ENCODE data around the gene CORO6.

The CORO6 gene

DNA sequence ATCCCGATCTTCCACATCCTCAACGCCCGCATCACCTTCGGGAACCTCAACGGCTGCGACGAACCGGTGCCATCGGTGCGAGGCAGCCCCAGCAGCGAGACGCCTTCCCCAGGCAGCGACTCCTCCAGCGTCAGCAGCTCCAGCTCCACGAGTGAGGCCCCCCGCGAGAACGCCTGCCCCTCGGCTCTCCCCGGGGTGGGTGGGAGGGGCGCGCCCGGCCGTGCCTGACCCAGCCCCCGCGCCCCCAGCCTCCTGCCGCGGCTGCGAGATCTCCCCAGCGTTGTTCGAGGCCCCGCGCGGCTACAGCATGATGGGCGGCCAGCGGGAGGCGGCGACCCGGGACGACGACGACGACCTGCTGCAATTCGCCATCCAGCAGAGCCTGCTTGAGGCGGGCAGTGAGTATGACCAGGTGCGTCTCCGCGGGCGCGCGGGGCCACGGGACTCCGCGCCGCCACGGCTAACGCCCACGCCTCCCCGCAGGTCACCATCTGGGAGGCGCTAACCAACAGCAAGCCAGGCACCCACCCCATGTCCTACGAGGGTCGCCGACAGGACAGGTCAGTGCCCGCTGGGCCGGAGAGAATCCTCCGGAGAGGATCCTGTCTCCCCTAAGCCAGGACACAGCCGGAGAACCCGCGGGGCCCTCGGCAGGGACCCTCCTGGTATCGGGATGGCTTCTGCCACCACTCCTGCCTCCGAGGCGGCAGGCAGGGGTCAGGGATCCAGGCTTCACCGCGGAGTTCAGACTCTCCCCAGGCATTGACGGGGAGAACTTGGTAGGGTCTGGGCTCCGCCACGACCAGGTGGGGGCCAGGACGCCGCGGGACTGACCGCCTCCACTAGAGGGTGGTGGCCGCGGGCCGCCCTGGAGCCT, 10.1 kb downstream of the CORO6 start:
- DNase-seq (ENCODE audit: low read depth): no peak

DNA sequence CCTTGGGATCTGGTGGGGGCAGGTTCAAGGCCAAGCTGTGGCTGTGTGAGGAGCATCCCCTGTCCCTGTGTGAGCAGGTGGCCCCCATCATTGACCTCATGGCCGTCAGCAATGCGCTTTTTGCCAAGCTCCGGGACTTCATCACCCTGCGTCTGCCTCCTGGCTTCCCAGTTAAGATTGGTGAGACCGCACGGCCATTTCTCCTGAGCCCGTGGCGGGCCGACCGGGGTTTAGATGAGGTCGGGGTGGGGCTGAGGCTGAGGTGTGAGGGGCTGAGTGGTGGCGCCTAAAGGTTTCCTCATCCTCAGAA, 10.7 kb downstream of the CORO6 start:
- no peak for DNase-seq (ENCODE audit: low read depth)

DNA sequence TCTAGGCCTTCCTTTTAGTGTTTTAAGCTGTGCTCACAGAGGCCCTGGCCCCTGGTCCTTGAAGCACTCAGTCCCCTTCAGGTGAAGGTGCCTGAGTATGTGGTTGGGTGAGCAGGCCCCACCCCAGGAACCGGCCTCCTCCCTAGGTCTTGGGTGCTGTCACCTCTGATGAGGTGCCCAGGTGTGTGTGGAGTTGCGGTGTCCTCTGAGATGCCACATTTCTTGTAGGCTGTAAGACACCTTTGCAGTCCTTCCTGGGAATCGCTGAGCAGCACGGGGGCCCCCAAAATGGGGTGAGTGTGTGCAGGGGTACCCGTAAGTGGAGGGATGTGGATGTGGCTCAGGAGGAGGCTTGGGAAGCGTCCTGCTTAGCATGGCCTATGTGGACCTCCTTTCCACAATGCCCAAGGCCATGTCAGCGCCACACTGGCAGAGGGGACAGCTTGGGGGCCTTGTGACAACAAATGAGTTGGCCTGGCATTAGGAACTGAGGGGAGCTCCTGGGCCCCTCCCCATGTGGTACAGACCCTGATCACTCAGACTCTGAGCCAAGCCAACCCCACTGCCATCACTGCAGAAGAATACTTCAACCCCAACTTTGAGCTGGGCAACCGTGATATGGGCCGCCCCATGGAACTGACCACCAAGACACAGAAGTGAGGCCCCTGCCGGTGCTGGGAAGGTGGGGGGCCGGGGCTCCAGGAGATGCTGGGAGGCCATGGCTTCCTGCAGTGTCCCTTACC, 11.2 kb downstream of the CORO6 start:
- no peak for DNase-seq (ENCODE audit: low read depth)

DNA sequence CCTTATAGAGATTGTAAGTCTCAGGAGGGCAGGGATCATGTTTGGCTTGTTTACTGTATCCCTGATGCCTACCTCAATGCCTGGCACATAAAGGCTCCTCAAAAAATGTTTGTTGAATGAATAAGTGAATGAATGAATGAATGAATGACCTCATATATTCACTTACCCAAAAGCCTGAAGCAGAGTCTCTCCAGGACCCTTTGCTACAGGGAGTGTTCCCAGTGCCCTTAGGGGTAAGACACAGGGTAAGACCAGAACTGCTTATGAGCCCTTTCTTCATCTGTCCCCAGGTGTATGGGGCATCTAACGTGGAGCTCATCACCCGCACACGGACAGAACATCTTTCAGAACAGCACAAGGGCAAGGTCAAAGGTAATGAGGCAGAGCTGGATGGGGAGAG, 12.3 kb downstream of the CORO6 start:
- DNase-seq (ENCODE audit: low read depth): no peak

DNA sequence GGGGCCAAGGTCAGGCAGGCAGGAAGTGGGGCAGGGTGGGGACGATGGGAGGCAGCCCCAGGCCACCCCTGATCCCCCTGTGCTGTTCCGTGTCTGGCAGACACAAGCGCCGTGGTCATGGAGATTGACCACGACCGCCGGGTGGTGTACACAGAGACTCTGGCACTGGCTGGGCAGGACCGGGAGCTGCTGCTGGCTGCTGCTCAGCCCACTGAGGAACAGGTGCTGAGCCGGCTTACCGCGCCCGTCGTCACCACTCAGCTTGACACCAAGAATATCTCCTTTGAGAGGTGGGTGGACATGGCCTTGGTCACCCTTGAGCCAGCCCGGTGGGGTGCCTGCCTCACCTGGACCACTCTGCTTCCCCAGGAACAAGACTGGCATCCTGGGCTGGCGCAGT, 13.7 kb downstream of the CORO6 start:
- DNase-seq (ENCODE audit: low read depth): no peak

DNA sequence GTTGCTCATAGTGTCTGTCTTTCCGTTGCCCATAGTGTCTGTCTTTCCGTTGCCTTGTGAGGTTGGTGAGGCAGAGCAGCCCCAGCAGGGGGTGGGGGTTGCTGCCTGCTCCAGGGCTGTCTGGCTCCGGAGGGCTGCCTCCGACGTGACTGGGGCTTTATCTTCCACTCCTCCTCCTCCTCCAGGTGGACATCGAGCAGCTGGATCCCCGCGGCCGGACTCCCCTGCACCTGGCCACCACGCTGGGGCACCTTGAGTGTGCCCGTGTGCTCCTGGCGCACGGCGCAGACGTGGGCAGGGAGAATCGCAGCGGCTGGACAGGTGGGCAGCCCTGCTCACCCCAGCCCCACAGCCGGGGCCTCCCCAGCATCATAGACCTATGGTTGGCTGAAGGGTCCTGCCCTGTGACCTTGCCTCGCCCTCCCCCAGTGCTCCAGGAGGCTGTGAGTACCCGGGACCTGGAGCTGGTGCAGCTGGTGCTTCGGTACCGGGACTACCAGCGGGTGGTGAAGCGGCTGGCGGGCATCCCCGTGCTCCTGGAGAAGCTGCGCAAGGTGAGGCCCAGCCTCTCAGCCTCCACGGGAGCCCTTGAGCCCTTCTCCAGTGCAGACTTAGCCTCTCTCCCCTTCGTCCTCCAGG, 15.0 kb downstream of the CORO6 start:
- DNase-seq (ENCODE audit: low read depth): no peak

DNA sequence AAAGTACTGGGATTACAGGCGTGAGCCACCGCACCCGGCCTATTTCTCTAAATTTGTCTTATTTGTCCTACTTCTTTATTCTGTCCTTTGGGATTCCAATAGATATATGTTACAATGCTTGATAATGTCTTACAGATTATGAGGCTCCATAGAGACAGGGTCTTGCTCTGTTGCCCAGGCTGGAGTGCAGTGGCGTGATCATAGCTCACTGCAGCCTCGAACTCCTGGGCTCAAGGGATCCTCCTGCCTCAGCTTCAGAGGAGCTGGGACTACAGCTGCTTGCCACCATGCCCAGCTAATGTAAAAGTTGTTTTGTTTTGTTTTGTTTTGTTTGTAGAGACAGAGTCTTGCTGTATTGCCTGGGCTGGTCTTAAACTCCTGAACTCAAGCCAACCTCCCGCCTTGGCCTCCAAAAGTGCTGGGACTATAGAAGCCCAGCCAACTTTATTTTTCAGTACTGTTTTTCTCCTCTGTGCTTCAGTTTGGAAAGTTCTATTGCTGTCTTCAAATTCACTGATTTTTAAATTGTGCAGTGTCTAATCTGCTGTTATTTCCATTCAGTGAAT, 19.5 kb downstream of the CORO6 start:
- no peak for DNase-seq (ENCODE audit: low read depth)

DNA sequence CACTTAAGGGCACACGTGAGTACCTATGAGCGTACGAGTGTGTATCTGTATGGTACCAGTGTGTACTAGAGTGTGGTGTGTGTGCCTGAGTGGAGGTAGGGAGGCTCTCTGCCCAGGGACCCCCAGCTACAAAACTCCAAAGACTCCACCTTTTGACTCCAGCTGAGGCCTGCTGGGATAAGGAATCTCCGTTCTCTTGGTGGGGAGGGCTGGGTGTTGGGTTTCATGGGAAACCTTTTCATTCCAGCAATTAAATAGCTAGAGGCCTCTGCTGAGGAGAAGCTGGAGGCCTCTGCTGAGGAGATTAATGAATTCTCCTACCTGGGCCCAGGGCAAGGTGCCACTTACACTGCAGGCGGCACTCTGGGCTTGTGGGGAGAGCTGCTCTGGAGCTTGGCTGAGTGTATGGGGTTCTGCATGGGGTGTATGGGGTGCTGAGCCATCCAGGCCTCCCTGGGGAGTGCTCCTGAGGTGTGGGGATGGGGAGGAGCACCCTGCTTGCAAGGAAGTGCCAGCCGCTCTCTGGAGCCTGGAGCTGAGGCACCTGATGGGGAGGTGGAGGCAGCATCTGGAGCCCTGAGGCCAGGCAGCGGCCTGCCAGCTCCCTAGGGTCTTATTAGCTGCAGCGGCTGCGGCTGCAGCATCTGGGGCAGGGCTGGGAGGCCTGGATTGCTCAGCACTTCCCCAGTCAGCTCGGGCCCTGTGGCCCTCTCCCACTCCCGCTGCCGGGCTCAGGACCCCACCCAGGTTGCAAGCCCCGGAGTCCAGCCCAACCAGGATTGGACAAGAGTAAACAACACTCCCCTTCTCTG, 25.1 kb downstream of the CORO6 start:
- no peak for DNase-seq (ENCODE audit: low read depth)

DNA sequence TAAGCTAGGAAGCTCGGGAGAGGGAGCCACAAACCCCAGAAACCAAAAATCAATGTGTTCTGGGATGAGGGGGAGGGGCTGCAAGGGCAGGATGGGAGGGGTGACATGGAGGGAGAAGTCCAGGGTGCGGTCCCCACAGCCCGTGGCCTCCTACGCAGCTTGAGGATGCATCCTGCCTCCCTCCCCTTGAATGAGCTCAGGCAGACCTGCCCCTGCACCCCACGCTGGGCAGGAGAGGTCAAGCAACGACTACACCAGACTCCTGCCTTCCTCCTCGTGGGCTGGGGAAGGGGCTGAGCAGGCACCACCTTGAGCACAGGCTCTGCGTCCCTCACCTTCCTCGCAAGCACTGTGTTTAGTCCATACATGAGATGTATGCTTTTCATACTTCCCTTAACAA, 25.9 kb downstream of the CORO6 start:
- no peak for DNase-seq (ENCODE audit: low read depth)

DNA sequence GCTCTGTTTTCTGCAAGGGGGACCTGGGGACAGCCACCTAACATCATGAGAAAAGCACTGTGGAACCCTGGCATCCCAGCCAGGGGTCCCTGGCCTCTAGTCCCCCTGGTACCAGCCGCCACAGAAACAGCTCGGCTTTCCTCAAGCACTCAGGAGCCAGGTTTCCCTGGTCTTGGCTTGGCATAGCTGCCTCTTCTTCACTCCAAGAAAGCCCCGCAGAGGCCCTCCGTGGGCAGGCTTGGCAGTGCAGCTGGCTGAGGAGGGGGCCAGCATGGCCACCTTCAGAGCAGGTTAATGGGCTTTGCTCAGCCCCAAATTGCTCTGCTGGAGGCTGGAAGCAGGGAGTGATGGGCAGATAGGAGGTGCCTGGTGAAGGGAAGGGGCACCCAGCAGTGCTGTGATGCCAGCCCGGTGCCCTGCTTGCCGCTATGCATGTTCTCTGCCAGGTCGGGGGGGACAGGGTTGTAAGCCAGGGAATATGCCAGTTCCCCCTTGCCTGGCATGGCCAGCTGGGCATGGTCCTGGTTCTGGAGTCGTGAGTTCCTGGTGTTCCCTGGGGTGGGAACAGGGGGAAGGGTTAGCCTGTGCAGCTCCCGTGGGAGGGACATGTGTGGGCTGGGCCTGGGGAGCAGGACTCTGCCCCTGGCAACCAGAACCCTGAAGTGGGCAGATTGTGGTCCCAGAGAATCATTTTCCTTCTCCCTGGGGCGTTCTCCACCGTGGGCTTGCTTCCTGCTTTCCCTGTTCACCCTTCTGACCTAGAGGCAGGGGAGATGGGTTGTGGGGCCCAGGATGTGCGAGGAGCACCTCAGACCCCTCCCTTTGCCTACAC, 26.6 kb downstream of the CORO6 start:
- no peak for DNase-seq (ENCODE audit: low read depth)

DNA sequence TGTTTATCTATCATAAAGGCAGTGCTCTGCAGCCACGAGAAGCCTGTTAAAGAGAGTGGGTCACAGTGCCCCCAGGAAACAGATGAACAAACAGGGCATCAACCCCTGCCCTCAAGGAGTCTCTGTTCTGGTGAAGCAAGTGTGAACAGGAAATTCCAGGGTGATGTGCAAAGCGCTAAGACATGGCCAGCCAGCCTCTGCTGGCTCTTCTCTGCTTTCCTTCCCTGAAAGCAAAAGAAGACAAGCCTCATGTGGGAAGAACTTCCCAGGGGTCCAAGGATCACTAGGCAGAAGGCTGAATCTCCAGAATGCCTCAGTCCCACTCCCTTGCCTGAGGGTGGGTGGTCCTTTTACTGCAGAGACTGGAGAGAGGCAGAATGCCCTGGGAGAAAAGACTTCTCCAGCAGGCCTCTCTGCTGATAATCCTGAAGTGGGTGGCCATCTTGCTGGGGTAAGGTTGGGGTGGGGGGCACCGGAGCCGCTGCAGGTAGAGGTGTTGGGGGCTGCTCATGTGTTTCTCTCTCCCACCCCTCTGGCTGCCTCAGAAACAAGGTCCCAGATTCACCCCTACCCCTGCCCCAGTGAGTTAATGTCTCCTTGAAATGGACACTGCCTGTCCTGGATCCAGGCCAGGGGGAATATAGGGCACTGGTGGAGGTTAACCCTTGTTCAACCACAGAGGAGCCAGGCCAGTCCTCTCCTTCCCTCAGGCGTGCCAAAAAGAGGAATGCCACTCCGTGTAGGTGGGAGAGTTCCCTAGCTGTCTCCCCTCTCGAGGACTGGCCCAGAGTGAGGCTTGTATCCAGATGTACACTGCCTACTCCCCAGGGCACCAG, 27.4 kb downstream of the CORO6 start:
- no peak for DNase-seq (ENCODE audit: low read depth)

DNA sequence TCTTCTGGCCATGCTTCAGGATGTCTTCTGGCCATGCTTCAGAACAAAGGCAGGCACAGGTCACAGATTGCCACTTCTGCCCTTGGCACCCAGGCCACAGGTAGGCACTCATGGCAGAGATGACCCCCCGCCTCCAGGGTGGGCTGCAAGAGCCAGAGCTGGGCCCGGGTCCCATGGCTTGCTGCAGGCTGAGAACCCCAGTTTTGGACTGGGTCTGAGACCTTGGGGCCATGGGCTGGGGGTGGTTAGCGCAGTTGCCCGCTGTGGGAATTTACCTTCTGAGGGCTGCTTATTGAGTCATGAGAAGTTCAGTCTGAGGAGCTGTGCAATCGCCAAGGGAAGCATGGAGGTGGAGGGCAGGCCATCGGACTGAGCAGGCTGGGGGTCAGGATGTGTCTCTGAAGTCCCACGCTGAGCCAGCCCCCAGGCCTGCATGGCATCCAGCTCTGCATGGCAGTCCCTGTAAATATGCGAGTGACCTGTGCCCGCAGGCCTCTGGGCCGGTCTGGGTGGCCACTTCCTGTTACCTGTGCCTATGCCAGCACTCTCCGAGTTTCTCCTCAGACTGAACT, 28.1 kb downstream of the CORO6 start:
- no peak for DNase-seq (ENCODE audit: low read depth)

DNA sequence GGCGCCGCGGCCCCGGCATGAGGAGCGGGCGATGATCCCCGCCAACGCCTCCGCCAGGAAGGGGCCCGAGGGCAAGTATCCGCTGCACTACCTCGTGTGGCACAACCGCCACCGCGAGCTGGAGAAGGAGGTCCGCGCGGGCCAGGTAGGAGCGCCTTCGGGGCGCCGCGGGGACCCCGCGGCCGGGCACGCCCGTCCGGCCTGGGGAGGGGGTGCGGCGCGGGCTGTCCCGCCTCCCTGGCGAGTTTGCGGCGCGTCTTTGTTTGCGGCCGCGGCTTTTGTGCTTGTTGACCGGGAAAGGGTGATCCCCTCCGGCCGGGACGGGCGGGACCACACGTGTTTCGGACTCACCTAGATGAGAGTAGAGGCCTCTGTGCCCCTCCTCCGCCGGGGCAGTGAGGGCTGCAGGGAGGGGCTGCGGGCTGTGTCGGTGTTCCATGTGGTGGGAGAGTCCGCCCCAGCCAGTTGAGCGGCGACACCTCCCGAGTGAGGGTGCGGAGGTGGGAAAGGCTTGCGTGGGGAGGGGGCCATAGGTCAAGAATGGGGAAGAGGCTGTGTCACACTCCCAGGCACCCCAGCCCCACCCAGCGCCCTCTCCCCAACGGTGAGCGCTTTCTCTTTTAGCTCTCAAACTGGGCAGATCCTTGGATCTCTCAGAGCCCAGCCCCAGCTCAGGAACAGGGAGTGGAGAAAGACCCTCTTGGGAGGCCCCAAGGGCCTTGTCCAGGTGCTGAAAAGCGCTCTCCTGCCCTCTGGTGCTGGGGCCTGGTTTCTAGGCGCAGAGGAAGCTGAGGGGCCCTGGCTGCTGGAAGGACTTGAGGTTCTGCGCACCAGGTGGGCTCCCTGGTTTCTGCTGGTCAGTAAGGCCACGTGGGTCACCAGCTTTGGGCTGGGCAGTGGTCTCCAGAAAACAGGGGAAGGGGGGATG, 28.9 kb downstream of the CORO6 start:
- no peak for DNase-seq (ENCODE audit: low read depth)

DNA sequence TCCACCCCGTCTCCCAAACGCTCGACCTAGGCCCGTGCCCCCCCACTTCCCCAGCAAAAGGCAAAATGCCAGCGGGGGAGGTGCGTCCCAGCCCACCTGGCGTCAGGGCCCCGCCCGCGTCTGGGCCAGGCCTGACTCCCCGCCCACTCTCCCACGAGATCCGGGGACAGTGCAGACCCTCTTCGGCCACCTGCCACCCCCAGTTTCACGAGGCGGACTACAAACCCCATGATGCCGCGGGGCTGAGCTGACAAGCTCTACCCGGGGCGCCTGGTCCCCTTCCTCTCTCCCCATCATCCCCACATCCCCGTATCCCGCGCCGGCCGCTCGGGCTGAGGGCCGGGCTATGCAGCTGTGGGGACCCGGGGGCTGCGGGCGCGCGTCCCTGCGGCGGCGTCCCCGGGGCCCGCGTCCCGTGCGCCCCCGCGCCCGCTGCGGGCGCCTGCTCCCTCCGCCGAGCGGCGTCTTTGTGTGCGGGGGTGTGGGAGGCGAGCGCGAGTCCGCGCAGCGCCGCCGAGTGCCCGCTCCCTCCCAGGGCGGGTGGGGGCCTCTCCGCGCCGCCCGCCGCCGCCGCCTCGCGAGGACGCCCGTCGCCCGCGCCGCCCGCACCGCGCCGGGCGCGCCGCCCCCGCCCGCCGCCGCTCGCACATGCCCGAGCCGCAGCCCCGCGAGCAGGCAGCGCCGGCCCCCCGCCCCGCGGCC, 29.7 kb downstream of the CORO6 start, which contains the start of gene ANKRD13B:
ANKRD13B (plus strand) TSS at position 283 of the 702 bp plus-strand sequence. CDS start 490 bp downstream, outside the sequence.
- no peak for DNase-seq (ENCODE audit: low read depth)

DNA sequence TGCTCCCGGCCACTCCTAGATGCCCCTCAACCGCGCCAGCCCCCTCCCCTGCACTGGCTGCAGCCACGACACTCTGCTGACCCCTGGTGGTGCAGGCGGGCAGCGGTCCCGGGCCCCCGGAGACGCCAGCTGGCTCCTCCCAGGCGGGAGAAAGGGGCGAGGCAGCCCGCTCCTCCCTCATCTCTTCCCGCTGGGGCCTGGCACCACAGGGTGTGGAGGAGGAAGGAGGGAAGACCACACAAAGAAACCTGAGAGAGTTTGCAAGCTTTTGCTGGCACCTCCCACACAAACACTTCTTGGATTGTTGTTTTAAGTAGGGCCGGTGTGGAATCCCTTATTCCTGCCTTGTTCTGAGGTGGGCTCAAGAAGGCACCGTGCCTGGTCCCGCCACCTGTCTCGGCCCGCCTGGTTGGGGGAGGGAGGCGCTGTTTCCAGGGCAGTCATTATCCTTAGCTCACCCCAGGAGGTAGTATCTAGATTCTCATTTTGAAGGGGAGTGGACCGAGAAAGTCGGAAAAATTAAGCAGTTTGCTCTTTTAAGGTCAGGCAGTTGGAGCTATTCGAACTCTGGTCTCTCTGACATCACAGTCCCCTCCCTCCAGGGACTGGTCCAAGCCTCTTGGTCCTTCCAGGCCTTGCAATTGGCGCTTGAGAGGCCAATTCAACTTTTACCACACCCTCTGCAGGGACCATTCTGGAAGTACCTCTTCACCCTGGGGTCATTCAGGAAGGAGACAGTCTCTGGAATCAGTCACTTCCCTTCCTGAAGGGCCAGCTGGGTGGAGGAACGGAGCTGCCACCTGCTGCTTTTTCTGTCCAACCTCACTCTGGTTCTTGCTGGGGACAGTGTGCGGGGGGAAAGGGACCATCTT, 30.7 kb downstream of the CORO6 start:
- DNase-seq (ENCODE audit: low read depth): peak; percentile 76

DNA sequence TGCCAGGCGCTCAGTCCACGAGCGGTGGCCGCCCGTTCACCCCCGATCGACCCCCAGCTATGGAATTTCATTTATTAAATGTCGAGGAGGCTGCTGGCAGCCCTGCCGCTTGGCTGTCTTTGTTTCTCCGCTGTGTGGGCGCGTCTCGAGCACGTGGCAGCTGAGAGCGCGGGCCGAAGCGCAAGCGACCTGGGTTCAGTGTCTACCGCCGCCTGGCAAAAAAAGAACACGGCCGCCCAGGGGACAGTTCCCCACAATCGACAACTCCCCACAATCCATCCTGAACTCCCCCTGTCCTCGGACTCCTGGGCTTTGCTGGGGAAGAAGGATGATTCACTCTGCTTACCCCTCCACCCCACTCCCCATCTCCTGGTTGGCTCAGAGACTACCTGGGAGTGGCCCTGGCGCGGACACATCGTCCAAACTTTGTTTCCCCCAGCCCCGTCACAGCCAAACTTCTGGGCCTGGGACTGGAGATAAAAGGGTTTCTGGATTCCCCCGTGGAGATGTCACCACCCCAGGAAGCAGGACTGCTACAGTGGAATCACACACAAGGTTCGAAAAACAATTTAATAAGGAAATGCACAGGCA, 31.5 kb downstream of the CORO6 start:
- DNase-seq (ENCODE audit: low read depth): no peak
